HepG2 (cell line): ENCODE data around the gene ZNF628. TPM values are rescaled to one million over a fixed set of nuclear protein-coding genes. Genes with fewer than 3 reads are reported as not detected.

Experiments used
- ATAC-seq: fragments of 200-7000 bp; cut with Tn5 transposase; 3 replicates; pipeline ENCODE4 v1.9.1; 2020; ENCODE audit warnings: mild to moderate bottlenecking, moderate library complexity
- BruUV-seq: library from RNA; stranded (reverse); fragments of 400-500 nt; replicated peaks from 2 replicates; lab custom pipeline; 2021; lab: Mats Ljungman, UMichigan
- CTCF ChIA-PET: fragments of 300-600 bp; formaldehyde crosslinking; extraction: SDS; loops from one replicate; lab custom pipeline; 2021; ENCODE audit warnings: low total read pairs, inconsistent platforms, low intra/inter-chr PET ratio; lab: Yijun Ruan, JAX
- POLR2A ChIA-PET: fragments of 350-600 bp; sonication (Branson Sonifier 250); formaldehyde crosslinking; loops from one replicate; lab custom pipeline; 2020; ENCODE audit warnings: antibody characterized with exemption, inconsistent platforms; lab: Yijun Ruan, JAX
- DNase-seq: peaks from one replicate; pipeline ENCODE4 v3.0.0-alpha.2; 2015; ENCODE audit warnings: low spot score
- FAIRE-seq: peaks from 3 replicates; lab custom pipeline; 2011; peaks lifted over from hg19 to GRCh38; lab: Jason Lieb, UNC
- H2AFZ ChIP-seq: one replicate; pipeline ENCODE4 v1.6.1; 2011; ENCODE audit warnings: low read length, inconsistent platforms
- H3K27ac ChIP-seq: fragments of 300-600 bp; 3 replicates; pipeline ENCODE4 v1.8.0; 2011; ENCODE audit warnings: mixed run types, mild to moderate bottlenecking, mixed read lengths, low read length, inconsistent platforms; ENCODE audit not compliant: insufficient read depth; ENCODE audit errors: extremely low read length
- H3K27me3 ChIP-seq, 2 experiments: fragments of 200-600 bp in 1 of 2; 2 replicates in 1 of 2; 3 replicates in 1 of 2; pipeline versions ENCODE4 v1.6.0 to v1.8.0; 2011; ENCODE audit warnings: low read length in 2 of 2, mild to moderate bottlenecking in 2 of 2, moderate library complexity in 2 of 2, inconsistent platforms in 1 of 2; ENCODE audit not compliant: insufficient read depth in 2 of 2, control insufficient read depth in 1 of 2
- H3K36me3 ChIP-seq, 2 experiments: fragments of 200-600 bp in 1 of 2; replicated peaks in 1 of 2; 2 replicates in 1 of 2; 3 replicates in 1 of 2; pipeline versions ENCODE4 v1.5.1 to v1.8.0; 2011; ENCODE audit warnings: low read length in 2 of 2, inconsistent platforms in 1 of 2; ENCODE audit not compliant: insufficient read depth in 2 of 2, control insufficient read depth in 1 of 2
- H3K4me1 ChIP-seq: 2 replicates; pipeline ENCODE4 v1.5.1; 2012; ENCODE audit warnings: low read length, inconsistent platforms; ENCODE audit not compliant: insufficient read depth
- H3K4me2 ChIP-seq: 2 replicates; pipeline ENCODE4 v1.6.0; 2011; ENCODE audit warnings: low read depth, low read length, inconsistent platforms
- H3K4me3 ChIP-seq, 3 experiments: fragments of 200-600 bp in 1 of 3; sonication (generic), shearing (Covaris generic) in 1 of 3; replicated peaks in 1 of 3; 2 replicates each; pipeline ENCODE4 v1.5.1; 2011 to 2016; ENCODE audit warnings: low read length in 3 of 3, inconsistent platforms in 2 of 3, low read depth in 2 of 3, mild to moderate bottlenecking in 2 of 3, control low read depth in 1 of 3, mixed read lengths in 1 of 3; ENCODE audit not compliant: insufficient read depth in 1 of 3
- H3K79me2 ChIP-seq: one replicate; pipeline ENCODE4 v1.6.1; 2011; ENCODE audit warnings: low read length, inconsistent platforms; ENCODE audit not compliant: insufficient read depth
- H3K9ac ChIP-seq: 2 replicates; pipeline ENCODE4 v1.6.0; 2011; ENCODE audit warnings: mild to moderate bottlenecking, low read depth, low read length, inconsistent platforms; ENCODE audit not compliant: insufficient read depth
- H3K9me3 ChIP-seq: 2 replicates; pipeline ENCODE4 v1.5.1; 2012; ENCODE audit warnings: mild to moderate bottlenecking, low read length
- H4K20me1 ChIP-seq: 2 replicates; pipeline ENCODE4 v1.6.0; 2011; ENCODE audit warnings: inconsistent platforms, mild to moderate bottlenecking, low read length, moderate library complexity; ENCODE audit not compliant: insufficient read depth
- CEBPB ChIP-seq: IDR thresholded peaks from 2 replicates; pipeline ENCODE4 v1.6.1; 2011; ENCODE audit warnings: low read depth, low read length, improper control_type of control experiment, borderline replicate concordance
- CTCF ChIP-seq: sonication (generic); formaldehyde crosslinking; IDR thresholded peaks from 2 replicates; pipeline ENCODE4 v1.5.0; 2020; ENCODE audit warnings: mild to moderate bottlenecking, missing genetic modification reagents, moderate library complexity
- GATAD2A ChIP-seq: IDR thresholded peaks from 2 replicates; pipeline ENCODE4 v1.6.1; 2016
- HCFC1 ChIP-seq: fragments of 150-350 bp; IDR thresholded peaks from 2 replicates; pipeline ENCODE4 v1.6.1; 2014; ENCODE audit warnings: low read depth, low read length
- MXI1 ChIP-seq: IDR thresholded peaks from 3 replicates; pipeline ENCODE4 v1.6.1; 2012; ENCODE audit warnings: low read depth, low read length, inconsistent platforms, borderline replicate concordance
- SALL2 ChIP-seq: sonication (generic); formaldehyde crosslinking; IDR thresholded peaks from 2 replicates; pipeline ENCODE4 v1.8.1; 2023; ENCODE audit warnings: mild to moderate bottlenecking, missing genetic modification reagents, inconsistent platforms
- SOX6 ChIP-seq, 2 experiments: fragments of 450-650 bp in 1 of 2; sonication (generic) in 1 of 2; formaldehyde crosslinking in 1 of 2; IDR thresholded peaks; 2 replicates each; pipeline versions ENCODE4 v1.4.0 to v1.6.1; 2017 to 2020; ENCODE audit warnings: antibody characterized with exemption in 1 of 2, mild to moderate bottlenecking in 1 of 2, missing genetic modification reagents in 1 of 2
- ZFP62 ChIP-seq: sonication (generic); formaldehyde crosslinking; IDR thresholded peaks from 2 replicates; pipeline ENCODE4 v1.4.0; 2020; ENCODE audit warnings: missing genetic modification reagents
- ZFY ChIP-seq: sonication (generic); formaldehyde crosslinking; IDR thresholded peaks from 2 replicates; pipeline ENCODE4 v1.4.0; 2020; ENCODE audit warnings: missing genetic modification reagents
- ZMYM3 ChIP-seq: sonication (generic); formaldehyde crosslinking; IDR thresholded peaks from 2 replicates; pipeline ENCODE4 v1.5.1; 2020; ENCODE audit warnings: mild to moderate bottlenecking, missing genetic modification reagents
- ZNF337 ChIP-seq: sonication (generic); formaldehyde crosslinking; IDR thresholded peaks from 2 replicates; pipeline ENCODE4 v1.5.1; 2020; ENCODE audit warnings: missing genetic modification reagents, low read depth, mild to moderate bottlenecking, borderline replicate concordance
- ZNF687 ChIP-seq: sonication (generic); formaldehyde crosslinking; IDR thresholded peaks from 2 replicates; pipeline ENCODE4 v1.5.1; 2020; ENCODE audit warnings: mild to moderate bottlenecking, missing genetic modification reagents, moderate library complexity
- WGBS: methylation state at CpG from one replicate; pipeline ENCODE4 v1.1.6; 2017; ENCODE audit warnings: low lambda C conversion rate; 5-methylcytosine and 5-hydroxymethylcytosine counted together
- in situ Hi-C: cut with HindIII; loops from 2 replicates; pipeline ENCODE4 v1.10.0; 2017; ENCODE audit warnings: low pct_unique_long_range_greater_than_20kb; ENCODE audit not compliant: extremely low pct_ligation_motif_present
- intact Hi-C: fragments of 100-400 bp; cut with micrococcal nuclease; formaldehyde crosslinking; loops from one replicate; pipeline ENCODE4 v1.10.0; 2022; ENCODE audit not compliant: unreplicated experiment
- polyA plus RNA-seq, 8 experiments: library from polyadenylated mRNA; depleted of rRNA in 3 of 8; stranded (reverse) in 7 of 8; unstranded in 1 of 8; fragments of >200 nt; fragmentation: Illumina TruSeq in 4 of 8; extraction: Trizol in 4 of 8; gene quantifications; 2 replicates each; pipeline versions ENCODE4 v1.2.1 to v1.2.3, GENCODE V29; 2011 to 2016; ENCODE audit warnings: low read depth in 4 of 8, missing spikeins in 1 of 8, mixed read lengths in 1 of 8; ENCODE audit not compliant: insufficient read depth in 1 of 8
- total RNA-seq, 5 experiments: library from RNA; depleted of rRNA; stranded (reverse); fragments of >200 nt; fragmentation: Illumina TruSeq; extraction: Trizol; gene quantifications; 2 replicates each; pipeline ENCODE4 v1.2.3, GENCODE V29; 2016; ENCODE audit warnings: low read depth in 1 of 5

The ZNF628 gene
- total and polyA plus RNA-seq, 2 of the 13 experiments (the other 11 are each of a cell fraction or from before 2014, with no cell fraction given), result 0.54 to 1.2 TPM

GRCh38 chr19:55446060-55446459, 30.4 kb upstream of the ZNF628 start:
- H3K9ac ChIP-seq, result no peak overlapping the region
- peak; percentile 53; the same call in 1 of the 2 replicates for TF ChIP-seq CEBPB
- TF ChIP-seq ZFP62 (CRISPR knock-in tag), result no peak
- no peak for TF ChIP-seq SOX6 (IDR thresholded peaks at IDR 0.05)
- 0 out of 2 replicates have a peak, but pooled peaks have one; percentile 9 for TF ChIP-seq SOX6 (CRISPR knock-in tag; IDR thresholded peaks at IDR 0.05)
- TF ChIP-seq ZNF337 (CRISPR knock-in tag), result no peak
- no peak for TF ChIP-seq ZFY
- no peak for TF ChIP-seq SALL2
- 0 out of 2 replicates have a peak, but pooled peaks have one; percentile 13 for TF ChIP-seq GATAD2A (CRISPR knock-in tag)
- H3K79me2 ChIP-seq, result no peaks in the 10 kb centered on the region
- no peaks in the 10 kb centered on the region for H3K36me3 ChIP-seq
- H3K9me3 ChIP-seq, result no peaks in the 10 kb centered on the region
- H2AFZ ChIP-seq, result no peak overlapping the region
- BruUV-seq, result no TSS peak
- H3K27ac ChIP-seq, result no peak overlapping the region
- FAIRE-seq (no peak), ATAC-seq (no peak), DNase-seq (peak; percentile 49)
- H3K27me3 ChIP-seq, result peaks cover 6 to 54% of the 10 kb centered on the region in 2 experiments; a peak in 4 of 5 replicates
- H3K4me3 ChIP-seq, result no peak overlapping the region
- intact Hi-C loops (no loop called here), in situ Hi-C loops (no loop called here)
- no peaks in the 10 kb centered on the region for H4K20me1 ChIP-seq
- no peak overlapping the region for H3K4me2 ChIP-seq
- 2% methylated on average over 8 of the region's 8 CpGs for WGBS
- ChIA-PET CTCF (no interaction called here), POLR2A (no interaction called here)
- H3K4me1 ChIP-seq, result no peaks in the 10 kb centered on the region

- Histone ChIP-seq H3K4me1 (no peaks in the 10 kb centered on the region), H3K9me3 (no peaks in the 10 kb centered on the region), H2AFZ (no peak overlapping the region), H3K36me3 (no peaks in the 10 kb centered on the region), H3K27me3 (peaks cover 3 to 48% of the 10 kb centered on the region in 2 experiments; a peak in 4 of 5 replicates), H3K79me2 (no peaks in the 10 kb centered on the region), H3K4me2 (no peak overlapping the region), H3K27ac (no peak overlapping the region), H3K9ac (no peak overlapping the region), H3K4me3 (no peak overlapping the region), H4K20me1 (no peaks in the 10 kb centered on the region)
- ATAC-seq (peak; percentile 68), DNase-seq (no peak), FAIRE-seq (no peak)
- intact Hi-C loops, result no loop called here
- no TSS peak for BruUV-seq
- 29% methylated on average over 7 of the region's 16 CpGs for whole genome bisulfite sequencing
- CTCF ChIA-PET, result no interaction called here
- POLR2A ChIA-PET, result no interaction called here
- in situ Hi-C loops, result no loop called here
- TF ChIP-seq CTCF (CRISPR knock-in tag), result 0 out of 2 replicates have a peak, but pooled peaks have one; percentile 20
- TF ChIP-seq ZNF687 (CRISPR knock-in tag), result peak; percentile 21; the same call in 1 of the 2 replicates
- no peak for TF ChIP-seq HCFC1
- TF ChIP-seq ZMYM3 (CRISPR knock-in tag), result peak; percentile 50; the same call in 1 of the 2 replicates
- peak; percentile 32; the same call in 1 of the 3 replicates for TF ChIP-seq MXI1
These were observed 28.8 kb upstream of the ZNF628 start for GRCh38 chr19:55447421-55448174.
